NCI-H2227 treated with DMSO at 0.1 percent for 48 hours (cell line): ENCODE measurements around the gene LRRC74B.
A peak's percentile ranks its signal among the peaks of the same experiment; 100 is the strongest.

ENCODE experiments used
- DNase-seq: peaks from one replicate; lab custom pipeline; 2025; lab: John Stamatoyannopoulos, UW

The LRRC74B gene

DNA sequence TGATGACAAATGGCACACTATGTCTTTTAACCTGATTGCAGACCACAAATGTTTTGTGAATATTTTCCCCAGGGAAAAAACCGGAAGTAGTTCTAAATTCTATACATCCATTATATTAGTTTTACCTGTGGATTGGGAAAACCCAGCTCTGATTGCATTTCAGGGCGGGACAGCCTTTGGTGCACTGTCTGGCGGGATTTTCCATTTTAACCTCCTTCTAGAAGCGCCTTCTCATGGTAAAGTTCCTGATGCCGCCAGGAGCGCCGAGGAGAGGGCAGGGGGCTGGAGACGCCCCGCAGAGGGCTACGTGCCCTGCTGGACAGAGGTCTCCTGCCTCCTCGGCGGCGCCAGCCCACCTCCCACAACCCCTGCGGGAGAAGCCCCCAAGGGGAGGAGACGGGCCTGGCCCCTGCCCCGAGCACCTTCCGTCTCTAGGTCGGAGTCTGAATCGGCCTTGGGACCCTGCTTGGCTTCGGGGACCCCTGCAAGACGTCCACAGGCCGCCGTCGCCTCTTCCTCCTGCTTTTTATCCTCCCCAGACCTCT lies 32.0 kb upstream of the LRRC74B start:
- no peak for DNase-seq

DNA sequence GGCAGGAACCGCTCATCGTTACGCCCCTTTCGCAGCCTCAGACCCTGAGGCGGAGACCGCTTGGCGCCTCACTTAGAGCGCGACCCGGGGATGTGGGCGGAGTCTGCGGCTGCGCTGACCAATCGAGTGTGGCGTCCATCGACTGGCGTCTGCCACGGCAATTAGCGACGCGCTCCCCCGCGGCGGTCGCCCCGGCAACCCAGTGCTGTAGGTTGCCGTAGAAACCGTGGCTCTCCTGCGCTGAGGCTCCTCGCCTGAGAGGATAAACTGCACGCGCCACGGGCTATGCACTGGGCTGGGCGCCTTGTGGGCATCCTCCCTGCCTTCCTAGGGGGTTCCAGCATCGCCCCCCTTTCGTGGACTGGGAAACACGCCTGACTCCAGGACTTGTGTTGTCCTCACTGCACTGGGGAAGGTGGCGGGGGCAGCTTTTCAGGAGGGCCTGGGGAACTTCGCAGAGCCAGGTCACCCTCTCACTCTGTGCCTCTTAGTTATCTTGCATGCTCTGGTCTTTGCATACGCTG lies 31.5 kb upstream of the LRRC74B start:
- peak; percentile 98 for DNase-seq

DNA sequence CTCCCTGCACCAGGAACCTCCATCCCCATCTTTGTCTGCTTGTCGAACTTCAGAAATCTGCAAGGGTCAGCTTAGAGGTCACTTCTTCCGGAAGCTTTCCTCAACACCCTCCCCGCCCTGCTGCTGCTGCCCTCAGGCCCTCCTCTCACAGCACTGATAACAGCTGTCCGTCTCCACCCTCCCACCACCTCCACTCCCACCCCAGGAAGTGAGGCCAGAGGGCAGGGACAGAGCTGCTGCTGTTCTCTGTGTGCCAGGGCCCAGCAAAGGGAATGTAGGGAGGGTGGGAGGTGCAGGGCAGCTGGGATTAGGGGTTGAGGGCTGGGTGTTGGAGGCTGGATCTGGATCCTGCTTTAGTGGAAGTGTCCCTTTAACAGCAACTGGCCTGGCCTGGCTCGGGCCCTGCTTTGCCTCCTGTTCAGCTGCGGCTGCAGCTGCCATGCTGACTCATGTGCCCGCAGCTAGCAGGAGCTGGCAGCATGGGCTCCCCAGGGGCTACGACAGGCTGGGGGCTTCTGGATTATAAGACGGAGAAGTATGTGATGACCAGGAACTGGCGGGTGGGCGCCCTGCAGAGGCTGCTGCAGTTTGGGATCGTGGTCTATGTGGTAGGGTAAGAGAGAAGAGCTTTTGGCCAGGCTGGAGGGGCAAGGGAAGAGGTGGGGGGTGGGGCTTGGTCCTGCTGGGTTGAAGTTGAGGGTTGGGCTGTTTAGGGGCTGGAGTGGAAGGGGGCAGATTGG lies 30.9 kb upstream of the LRRC74B start, which contains the start of gene P2RX6:
TSS of gene P2RX6 (plus strand) at position 440 of the 740 bp plus-strand sequence. CDS start at position 450, 10 bp downstream.
- DNase-seq, result peak; percentile 81

DNA sequence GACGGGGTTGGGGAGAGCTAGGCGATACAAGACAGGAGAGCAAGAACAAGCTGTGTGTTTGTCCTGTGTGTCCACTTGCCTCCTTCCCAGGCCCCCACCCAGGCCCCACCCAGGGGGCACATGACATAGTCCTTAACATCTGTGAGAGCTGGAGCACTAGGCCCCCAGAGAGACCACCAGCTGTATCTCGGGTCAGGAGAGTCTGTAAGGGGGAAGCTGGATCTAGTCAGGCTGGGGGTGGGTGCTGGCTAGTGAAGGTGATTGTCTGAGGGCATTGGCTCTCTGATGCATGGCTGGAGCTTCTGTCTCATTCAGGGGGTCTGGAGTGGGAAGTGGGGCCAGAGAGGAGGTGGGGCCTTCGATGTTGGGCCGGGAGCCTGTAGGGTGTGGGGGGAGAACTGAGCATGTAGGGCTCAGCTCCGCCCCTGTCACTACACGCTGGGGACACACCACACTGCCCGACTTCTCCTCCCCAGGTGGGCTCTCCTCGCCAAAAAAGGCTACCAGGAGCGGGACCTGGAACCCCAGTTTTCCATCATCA lies 30.2 kb upstream of the LRRC74B start:
- DNase-seq, result no peak

DNA sequence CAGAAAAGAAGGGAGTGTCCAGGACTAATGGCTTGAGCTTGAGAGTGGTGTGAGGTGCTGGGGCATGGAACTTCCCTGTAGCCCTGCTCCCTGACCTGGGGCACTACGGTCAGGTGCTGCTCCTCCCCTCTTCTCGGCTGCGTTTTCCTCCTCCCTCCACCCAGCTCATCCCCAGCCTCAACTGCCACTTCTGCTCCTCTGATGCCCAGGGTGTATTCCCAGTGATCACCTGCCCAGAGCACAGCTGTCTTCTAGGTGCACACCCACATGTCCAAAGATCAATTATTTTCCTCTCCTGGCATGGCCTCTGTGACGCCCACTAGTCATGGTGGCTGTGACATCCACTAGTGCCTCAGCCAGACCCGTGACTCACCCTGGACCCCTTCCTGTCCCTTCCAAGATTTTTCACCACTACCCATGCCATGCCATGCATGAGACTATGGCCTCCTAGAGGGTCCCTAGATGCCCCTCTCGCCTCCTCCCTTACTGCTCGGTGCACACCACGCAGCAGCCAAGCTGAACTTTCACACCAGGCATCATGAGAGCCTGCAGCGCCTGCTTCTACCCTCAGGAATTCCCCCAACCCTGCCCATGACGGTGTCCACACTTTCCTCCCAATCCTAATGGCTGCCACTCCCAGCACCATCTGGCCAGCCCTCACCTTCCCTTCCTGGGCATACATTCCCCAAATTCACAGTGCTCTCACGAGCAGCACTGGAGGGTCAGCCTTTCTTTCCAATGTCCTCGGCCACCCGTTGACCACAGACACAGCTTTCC lies 28.9 kb upstream of the LRRC74B start:
- no peak for DNase-seq

DNA sequence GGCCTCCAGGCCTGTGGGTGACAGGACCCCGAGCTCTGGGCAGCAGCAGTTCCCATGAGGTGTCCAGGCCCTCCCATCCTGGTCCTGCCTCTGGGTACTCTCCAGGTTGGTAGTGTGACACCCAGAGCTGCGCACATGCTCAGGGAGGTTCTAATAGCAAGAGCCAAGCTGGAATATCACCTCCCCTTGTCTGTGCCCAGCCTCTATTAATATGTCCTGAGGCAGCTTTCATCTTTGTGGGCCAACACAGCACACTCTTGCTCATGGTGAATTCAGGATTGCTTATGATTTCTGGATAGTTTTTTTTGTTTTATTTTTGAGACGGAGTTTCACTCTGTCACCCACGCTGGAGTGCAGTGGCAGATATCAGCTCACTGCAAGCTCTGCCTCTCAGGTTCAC lies 27.4 kb upstream of the LRRC74B start:
- no peak for DNase-seq

DNA sequence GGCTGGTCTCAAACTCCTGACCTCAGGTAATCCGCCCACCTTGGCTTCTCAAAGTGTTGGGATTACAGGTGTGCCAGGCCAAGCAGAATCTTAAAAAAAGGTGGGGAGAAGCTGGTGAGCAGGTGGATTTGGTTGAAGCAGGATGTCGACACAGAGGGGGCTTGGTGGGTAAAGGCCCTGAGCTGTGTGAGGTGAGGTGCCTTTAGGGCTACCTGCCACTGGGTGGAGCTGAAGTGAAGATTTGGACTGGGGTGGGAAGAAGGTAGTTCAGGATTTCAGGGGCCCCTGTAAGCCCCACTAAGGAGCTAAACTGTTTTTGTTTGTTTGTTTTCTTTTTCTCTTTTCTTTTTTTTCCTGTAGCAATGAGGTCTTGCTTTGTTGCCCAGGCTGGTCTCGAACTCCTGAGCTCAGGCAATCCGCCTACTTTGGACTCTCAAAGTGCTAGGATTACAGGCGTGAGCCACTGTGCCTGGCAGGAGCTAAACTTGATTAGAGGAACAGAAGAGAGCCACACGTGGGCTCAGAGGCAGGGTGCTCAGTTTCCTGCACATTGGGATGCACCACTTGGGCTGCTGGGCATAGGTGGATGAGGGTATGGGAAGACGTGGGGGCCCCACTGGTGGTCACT lies 24.8 kb upstream of the LRRC74B start:
- no peak for DNase-seq

DNA sequence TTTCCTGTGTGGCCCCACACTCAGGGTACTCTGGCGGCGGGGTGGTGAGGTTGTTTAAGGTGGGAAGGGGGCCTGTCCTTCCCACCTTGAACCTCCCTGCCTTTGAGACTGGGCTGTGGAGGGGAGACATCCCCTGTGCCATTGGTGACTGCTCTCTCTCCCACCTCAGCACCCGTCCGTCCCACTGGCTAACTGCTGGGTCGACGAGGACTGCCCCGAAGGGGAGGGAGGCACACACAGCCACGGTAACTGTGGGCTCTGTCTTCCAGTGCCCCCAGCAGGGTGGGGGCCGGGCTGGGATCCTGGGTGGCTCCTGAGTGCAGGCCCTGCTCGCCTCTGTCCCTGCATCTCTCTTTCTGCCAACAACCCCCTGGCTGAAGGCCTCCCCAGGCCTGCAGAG lies 23.2 kb upstream of the LRRC74B start:
- DNase-seq, result no peak

DNA sequence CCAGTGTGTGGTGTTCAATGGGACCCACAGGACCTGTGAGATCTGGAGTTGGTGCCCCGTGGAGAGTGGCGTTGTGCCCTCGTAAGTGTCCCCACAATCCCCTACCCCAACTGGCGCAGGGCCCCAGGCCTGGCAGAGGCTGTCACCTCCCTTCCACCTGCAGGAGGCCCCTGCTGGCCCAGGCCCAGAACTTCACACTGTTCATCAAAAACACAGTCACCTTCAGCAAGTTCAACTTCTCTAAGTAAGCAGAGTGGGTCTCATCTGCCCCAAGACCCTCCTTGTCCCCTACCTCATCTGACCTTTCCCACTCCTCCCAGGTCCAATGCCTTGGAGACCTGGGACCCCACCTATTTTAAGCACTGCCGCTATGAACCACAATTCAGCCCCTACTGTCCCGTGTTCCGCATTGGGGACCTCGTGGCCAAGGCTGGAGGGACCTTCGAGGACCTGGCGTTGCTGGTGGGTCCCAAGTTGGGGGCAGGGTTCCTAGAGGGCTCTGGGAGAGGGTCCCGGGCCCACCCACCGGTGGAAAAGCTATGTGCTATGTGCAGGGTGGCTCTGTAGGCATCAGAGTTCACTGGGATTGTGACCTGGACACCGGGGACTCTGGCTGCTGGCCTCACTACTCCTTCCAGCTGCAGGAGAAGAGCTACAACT lies 22.7 kb upstream of the LRRC74B start:
- no peak for DNase-seq

DNA sequence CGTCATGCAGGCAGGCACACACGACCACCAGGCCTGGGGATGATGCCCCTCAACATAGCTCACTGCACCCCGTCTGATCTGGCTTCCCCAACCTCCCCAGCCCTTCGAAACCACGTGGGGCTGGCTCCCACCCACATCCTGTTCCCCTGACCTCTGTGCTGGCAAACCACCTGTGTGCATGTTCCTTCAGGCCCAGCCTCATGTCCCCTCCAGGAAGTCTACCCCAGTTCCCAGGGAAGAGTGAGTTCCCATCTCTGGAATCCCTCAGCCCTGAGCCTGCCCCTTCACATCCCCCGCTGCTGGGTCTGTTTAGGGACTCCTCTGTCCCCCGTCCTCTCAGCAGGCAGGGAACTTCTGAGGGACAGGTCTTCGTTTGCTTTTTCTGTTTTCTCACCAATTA lies 20.5 kb upstream of the LRRC74B start:
- no peak for DNase-seq

DNA sequence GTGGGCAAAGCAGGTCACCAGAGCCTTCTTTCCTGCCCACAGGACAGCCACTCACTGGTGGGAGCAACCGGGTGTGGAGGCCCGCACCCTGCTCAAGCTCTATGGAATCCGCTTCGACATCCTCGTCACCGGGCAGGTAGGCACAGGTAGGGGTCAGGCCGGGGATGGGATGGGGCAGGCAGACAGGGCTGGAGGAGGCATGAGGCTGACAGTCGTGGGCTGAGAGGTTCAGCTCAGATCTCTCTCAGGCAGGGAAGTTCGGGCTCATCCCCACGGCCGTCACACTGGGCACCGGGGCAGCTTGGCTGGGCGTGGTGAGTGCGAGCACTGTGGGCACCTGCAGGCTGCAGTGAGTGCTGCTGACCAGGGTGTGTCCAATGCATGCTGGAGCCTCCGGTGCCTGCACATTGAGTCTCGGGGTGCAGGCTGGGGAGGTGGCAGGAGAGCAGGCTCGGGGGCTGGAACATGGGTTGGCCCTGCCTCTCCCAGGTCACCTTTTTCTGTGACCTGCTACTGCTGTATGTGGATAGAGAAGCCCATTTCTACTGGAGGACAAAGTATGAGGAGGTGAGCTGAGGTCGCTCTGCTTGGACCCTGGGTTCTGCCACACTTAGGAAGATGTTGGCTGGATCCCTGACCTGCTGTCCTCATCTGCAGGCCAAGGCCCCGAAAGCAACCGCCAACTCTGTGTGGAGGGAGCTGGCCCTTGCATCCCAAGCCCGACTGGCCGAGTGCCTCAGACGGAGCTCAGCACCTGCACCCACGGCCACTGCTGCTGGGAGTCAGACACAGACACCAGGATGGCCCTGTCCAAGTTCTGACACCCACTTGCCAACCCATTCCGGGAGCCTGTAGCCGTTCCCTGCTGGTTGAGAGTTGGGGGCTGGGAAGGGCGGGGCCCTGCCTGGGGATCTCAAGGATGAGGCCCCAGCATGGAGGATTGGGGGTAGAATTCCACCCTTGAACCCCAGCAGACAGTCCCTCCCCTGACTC lies 19.7 kb upstream of the LRRC74B start:
- DNase-seq, result no peak

DNA sequence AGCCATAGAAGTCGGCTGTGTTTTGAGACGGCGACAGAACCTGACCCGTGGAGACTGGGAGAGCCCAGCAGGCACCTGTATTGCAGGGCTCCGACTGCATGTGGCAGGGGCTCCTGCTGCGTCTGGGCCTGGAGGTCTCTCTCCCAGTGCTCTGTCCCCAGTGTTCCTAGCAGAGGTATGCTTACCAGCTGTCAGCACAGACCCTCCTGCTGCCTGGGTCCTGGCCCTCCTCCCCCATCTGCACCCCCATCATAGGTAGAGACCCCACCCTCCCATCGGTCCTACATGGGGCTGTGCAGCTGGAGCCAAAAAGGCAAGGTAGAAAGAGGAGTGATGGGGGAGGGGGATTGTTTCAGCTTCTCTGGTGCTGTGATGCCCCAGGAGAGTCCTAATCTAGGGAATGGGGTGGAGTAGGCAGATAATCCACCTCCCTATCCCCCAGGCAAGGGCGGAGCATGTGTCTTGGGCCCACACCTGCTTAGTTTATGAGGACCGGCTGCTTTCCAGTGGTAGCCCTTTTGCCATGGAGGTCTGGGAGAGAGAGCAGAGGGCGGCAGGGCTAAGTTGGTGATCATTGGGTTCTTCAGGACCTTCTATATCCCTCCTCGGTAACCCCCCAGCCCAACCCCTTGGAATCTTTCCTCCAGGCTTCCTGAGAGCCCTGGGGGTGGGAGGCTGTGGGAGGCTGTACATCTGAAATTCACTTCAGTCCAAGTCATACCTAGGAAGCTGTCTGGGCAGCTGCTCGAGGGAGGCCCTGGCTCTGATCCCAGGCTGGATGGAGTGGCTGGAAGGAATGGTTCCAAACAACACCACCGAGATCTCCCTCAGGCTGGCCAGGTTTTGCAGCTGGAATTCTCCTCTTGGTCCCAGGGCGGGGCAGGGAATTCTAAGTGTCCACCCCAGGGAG lies 18.7 kb upstream of the LRRC74B start:
- no peak for DNase-seq

DNA sequence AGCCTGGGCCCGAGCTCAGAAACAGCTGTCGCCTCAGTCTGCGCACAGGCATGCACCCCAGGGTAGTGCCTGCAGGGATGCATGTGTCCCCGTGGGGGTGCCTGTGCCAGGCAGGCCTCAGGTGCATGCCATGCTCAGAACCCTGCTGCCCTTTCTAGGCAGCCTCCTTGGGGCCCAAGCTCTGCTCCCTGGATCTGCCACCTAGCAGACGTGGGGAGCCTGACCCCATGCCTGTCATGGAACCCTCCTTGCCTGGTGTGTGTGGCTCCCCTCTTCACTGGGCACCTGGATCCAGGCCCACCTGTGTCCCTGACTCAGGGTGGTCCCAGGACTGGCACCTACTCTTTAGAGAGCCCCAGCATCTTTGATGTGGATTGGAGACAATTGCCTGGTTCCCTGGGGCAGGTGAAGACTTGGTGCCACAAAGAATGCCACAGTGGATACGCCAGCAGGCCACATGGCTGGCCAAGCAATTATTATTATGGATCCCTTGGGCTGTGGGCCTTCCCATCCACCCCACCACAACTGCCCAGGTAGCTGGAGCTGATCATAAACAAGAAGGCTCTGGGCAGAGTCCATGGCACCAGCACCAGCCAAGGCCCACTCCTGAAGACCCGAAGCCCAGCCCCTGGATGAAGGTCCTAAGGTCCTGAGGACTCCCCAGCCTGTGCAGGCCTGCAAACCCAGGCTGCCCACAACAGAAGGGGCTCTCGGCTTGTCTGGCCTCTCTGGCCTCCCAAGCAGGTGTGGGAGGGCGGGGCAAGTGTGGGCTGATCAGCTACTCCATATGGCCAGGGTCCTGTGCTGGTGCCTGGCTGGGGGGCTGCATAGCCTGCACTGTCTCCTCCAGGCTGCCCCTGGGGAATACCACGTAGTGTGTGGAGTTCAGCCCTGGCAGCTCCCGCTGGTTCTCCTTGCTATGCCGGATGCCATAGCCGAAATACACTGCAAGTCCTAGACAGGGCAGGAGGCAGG lies 17.2 kb upstream of the LRRC74B start:
- no peak for DNase-seq

DNA sequence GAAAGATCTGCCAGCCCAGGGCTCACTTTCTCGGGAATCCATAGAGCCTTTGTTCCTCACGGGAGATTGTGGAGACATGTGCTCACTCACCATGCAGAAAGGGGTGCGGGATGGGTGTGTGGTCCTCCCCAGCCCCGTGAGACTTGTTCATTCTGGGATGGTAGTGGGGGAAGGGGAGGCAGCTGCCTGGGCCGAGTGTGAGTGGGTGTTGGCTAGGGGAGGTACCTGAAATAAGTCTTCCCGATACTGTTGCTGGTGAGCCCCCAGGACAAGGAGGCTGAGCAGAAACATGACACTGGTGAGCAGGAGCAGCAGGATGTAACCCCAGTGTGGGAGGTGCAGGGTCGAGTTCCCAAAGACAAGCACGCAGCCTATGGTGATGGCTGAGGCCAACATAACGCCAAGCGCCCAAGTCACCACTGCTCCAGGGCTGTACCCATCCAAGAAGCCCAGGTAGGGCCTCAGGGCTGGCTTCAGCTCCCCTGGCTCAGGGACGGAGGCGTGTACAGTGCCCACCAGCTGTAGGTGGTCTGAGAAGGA lies 16.2 kb upstream of the LRRC74B start:
- DNase-seq, result no peak

DNA sequence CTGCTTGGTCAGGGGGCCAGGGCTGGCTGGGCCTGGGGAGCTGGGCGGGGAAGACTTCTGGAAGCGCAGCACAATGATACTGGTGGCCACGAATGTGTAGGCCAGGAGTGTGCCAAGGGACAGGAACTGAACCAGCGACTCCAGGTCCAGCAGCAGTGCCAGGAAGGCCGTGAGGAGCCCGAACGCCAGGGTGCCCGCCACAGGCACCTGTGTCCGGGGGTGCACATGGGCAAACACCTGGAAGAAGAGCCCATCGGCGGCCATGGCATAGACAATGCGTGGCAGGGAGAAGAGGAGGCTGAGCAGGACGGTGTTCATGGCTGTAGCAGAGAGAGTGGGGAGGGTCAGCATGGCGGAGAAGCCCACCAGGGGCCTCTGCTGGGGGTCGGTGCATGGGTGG lies 15.7 kb upstream of the LRRC74B start:
- DNase-seq, result no peak

DNA sequence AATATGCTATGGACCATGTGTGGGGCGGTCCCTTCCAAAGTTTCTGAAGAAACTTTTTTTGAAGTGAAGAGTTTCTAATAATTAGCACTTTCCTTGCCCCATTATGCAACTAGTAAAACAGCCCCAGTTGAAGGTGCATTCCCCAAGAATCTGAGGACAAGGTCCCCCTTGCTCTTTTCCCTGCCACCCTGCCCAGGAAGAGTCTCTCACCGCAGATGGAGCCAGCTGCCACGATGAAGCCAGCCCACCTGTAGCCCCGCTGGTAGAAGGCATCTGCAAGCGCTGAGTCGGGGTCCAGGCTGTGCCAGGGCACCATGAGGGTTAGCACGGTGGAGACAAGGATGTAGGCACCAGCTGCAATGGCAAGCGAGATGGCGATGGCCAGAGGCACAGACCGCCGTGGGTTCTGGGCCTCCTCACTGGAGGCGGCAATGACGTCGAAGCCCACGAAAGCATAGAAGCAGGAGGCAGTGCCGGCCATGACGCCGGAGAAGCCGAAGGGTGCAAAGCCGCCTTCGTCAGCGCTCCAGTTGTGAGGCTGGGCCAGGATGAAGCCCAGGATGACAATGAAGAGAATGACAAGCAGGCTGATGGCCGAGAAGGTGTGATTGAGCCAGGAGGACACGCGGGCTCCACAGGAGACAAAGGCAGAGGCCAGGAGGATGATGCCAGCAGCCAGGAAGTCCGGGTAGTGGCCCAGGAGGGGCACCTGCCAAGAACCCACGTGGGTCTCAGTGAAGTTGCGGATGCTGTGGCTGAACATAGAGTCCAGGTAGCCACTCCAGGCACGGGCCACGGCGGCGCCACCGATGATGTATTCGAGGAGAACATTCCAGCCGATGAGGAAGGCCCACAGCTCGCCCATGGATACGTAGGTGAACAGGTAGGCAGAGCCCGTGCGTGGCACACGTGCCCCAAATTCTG lies 14.9 kb upstream of the LRRC74B start:
- DNase-seq, result no peak
